ENCODE results near the gene EBF4. TPM values are rescaled to one million over a fixed set of nuclear protein-coding genes. Genes with fewer than 3 reads are reported as not detected.

The EBF4 gene
- polyA plus RNA-seq, 1 experiment: 0.60 TPM

GRCh38 chr20:2652724-2653555 is 39.6 kb upstream of the EBF4 start:
- POLR2A ChIA-PET: interaction anchor here (0.5 to 3.7 kb wide), 12 partner anchors 10 to 1933 kb away, joined by 3 to 30 read pairs (median 4); partner anchors contain the start of genes EBF4, IDH3B and SNRPB

GRCh38 chr20:2653556-2654383 is 38.8 kb upstream of the EBF4 start:
- no peak for TF ChIP-seq CTCF (IDR thresholded peaks at IDR 0.05; ENCODE audit: low read depth, low read length)
- DNase-seq (ENCODE audit: low read depth, low spot score): no peak
- ChIA-PET CTCF (interaction anchor here (1.0 kb wide), 1 partner anchor 90 kb away, joined by 3 read pairs; no protein-coding TSS in a partner anchor), POLR2A (interaction anchor here (2.3 to 3.7 kb wide), 2 partner anchors 9 to 183 kb away, joined by 21 to 30 read pairs; partner anchors contain the start of genes IDH3B and SNRPB)
- Histone ChIP-seq H3K4me3 (ENCODE audit: low read depth, low read length) (peak overlapping the region; percentile 99), H3K9me3 (ENCODE audit: control insufficient read depth, insufficient read depth, low read length) (no peaks in the 10 kb centered on the region), H3K27me3 (ENCODE audit: control insufficient read depth, insufficient read depth, low read length) (no peaks in the 10 kb centered on the region), H3K27ac (ENCODE audit: low read depth, low read length) (no peak overlapping the region)

More at GRCh38 chr20:2652724-2653555, 39.6 kb upstream of the EBF4 start:
- no peak for DNase-seq (ENCODE audit: low read depth, low spot score)
- CTCF ChIA-PET: interaction anchor here (1.0 kb wide), 1 partner anchor 91 kb away, joined by 3 read pairs; no protein-coding TSS in a partner anchor
- Histone ChIP-seq H3K4me3 (ENCODE audit: low read depth, low read length) (peak overlapping the region; percentile 99), H3K9me3 (ENCODE audit: control insufficient read depth, insufficient read depth, low read length) (no peaks in the 10 kb centered on the region), H3K27me3 (ENCODE audit: control insufficient read depth, insufficient read depth, low read length) (no peaks in the 10 kb centered on the region), H3K27ac (ENCODE audit: low read depth, low read length) (no peak overlapping the region)
- TF ChIP-seq CTCF (IDR thresholded peaks at IDR 0.05; ENCODE audit: low read depth, low read length): no peak

GRCh38 chr20:2654384-2654822 is 38.2 kb upstream of the EBF4 start:
- no peaks in the 10 kb centered on the region for H3K9me3 ChIP-seq (ENCODE audit: control insufficient read depth, insufficient read depth, low read length)
- CTCF ChIA-PET: no interaction called here
- H3K27ac ChIP-seq (ENCODE audit: low read depth, low read length): no peak overlapping the region
- TF ChIP-seq CTCF (IDR thresholded peaks at IDR 0.05; ENCODE audit: low read depth, low read length): no peak
- H3K27me3 ChIP-seq (ENCODE audit: control insufficient read depth, insufficient read depth, low read length): no peaks in the 10 kb centered on the region
- POLR2A ChIA-PET: no interaction called here
- no peak for DNase-seq (ENCODE audit: low read depth, low spot score)
- H3K4me3 ChIP-seq (ENCODE audit: low read depth, low read length): peak overlapping the region; percentile 99

GRCh38 chr20:2654831-2655230 is 37.7 kb upstream of the EBF4 start:
- CTCF ChIA-PET: no interaction called here
- POLR2A ChIA-PET: no interaction called here

More at GRCh38 chr20:2654831-2655230, 37.7 kb upstream of the EBF4 start:
- Histone ChIP-seq H3K4me3 (ENCODE audit: low read depth, low read length) (no peak overlapping the region), H3K9me3 (ENCODE audit: control insufficient read depth, insufficient read depth, low read length) (no peaks in the 10 kb centered on the region), H3K27me3 (ENCODE audit: control insufficient read depth, insufficient read depth, low read length) (no peaks in the 10 kb centered on the region), H3K27ac (ENCODE audit: low read depth, low read length) (no peak overlapping the region)
- DNase-seq (ENCODE audit: low read depth, low spot score): no peak
- no peak for TF ChIP-seq CTCF (IDR thresholded peaks at IDR 0.05; ENCODE audit: low read depth, low read length)
